Activated naive CD4-positive, alpha-beta T cell treated with Interleukin-2 at 50 U/mL for 16 hours (primary cell): ENCODE data around the gene ITPR1.

ENCODE experiments used
- DNase-seq: peaks from one replicate; pipeline ENCODE4 v3.0.0-alpha.2; 2020

ITPR1 gene

GRCh38 chr3:4839278-4839677, 346.1 kb downstream of the ITPR1 start:
- no peak for DNase-seq

DNA sequence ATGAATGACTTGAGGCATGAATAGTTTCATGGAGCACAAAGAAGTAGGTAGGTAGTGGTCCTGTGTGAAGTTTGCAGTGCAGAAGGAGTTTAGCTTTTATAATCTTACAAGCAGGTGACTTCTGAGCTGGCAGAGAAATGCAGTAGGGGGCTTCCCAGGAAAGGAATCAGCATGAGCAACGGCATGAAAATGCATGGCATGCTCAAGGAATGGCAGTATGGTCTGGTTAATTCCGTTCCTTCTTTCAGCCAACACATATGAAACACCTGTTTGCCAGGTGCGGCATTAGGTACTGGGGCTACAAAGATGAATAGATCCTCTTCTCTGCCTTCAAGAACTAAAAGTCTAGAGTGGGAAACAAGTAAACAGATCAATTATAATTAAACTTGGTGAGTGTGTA, 348.1 kb downstream of the ITPR1 start:
- DNase-seq, result no peak

- no peak for DNase-seq
These were observed 348.8 kb downstream of the ITPR1 start for GRCh38 chr3:4841776-4842440.

GRCh38 chr3:4843619-4844018, 350.5 kb downstream of the ITPR1 start:
- no peak for DNase-seq

GRCh38 chr3:4845882-4846281, 352.7 kb downstream of the ITPR1 start:
- no peak for DNase-seq

DNA sequence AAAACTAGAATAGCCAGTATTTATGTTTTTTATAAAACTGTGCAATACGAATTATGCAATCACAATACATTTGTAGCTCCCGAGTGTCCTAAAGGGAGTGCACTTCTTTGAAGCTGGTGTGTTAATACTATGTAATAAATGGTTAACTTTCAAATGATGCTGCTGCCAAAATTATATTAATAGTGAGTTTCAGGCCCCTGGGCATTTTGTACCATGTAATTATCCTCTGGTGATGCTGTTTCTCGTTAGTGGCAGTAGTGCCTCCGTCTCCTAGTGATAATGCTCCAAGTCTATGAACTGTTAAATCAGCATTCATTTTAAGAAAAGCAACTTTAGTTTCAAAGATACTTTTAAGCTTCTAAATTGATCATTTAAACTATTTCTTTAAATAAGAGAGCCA, 353.4 kb downstream of the ITPR1 start:
- no peak for DNase-seq

DNA sequence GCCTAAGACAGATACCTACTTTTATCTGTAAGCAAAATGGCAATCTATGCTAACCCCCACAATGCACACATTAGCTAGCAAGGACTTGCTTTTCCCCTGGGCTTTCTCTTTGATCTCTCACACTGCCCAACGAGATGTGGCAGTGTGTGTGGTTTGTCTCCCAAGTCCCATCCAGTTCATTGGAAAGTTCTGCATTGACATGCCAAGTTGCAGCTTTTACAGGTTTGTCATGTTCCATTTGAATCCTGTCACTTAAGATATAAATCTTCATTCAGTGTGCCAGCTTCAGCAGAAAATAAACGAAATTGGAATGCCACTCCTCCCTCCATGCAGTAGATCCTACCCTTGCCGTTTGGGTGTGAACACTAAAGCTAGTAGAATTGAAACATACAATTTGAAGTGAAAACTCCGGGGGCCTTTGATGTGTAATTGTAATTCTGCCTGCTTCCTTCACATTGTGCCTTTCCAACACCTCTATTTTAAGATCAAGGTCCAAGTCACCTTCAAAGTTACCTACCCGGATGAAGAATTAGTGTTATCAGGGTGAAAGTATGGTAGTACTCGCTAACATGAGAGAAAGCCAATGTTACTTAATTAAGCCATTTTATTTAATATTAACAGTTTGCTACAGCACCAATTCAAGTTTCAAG, 355.2 kb downstream of the ITPR1 start:
- DNase-seq, result no peak

DNA sequence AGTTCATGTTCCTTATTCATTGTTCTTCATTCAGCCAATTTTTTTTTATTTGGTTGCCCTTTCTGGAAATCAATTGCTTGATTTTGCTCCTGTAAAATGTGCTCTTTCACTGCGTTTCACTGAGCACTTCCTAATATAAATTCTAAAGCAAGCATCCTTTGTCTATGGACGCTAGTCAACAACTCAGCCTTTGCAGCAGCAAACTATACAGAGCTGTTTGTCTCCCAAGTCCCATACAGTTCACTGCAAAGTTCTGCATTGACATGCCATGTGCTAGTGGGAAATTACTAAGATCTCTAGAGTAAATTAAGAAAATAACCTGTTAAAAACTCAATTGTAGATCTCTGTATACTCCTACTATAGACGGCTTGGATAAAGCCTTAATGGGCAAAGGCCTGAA, 356.0 kb downstream of the ITPR1 start:
- DNase-seq, result no peak

DNA sequence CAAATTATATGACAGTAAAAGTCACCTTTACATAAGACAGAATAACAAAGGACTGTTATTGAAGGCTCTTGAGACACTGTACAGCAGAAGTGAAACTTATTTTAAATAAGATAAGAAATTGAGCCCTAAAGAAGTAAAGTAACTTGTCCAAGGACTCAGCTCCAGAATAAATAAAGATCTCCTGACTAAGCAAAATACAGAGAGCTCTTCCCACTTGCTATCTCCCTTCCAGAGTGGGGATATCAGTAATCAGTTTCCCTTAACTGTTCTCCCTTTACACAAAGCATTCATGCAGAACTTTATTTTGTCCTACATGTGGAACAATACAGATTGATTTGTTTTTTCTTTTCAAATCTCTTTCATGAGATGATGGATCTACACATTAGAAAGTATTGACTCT, 356.6 kb downstream of the ITPR1 start:
- DNase-seq, result no peak

GRCh38 chr3:4850211-4850927, 357.2 kb downstream of the ITPR1 start:
- DNase-seq, result peak; percentile 64

- DNase-seq, result peak; percentile 28
These were observed 357.7 kb downstream of the ITPR1 start for GRCh38 chr3:4850928-4851265.

GRCh38 chr3:4852780-4853748, 359.9 kb downstream of the ITPR1 start:
- no peak for DNase-seq

GRCh38 chr3:4853749-4854140, 360.6 kb downstream of the ITPR1 start:
- no peak for DNase-seq

DNA sequence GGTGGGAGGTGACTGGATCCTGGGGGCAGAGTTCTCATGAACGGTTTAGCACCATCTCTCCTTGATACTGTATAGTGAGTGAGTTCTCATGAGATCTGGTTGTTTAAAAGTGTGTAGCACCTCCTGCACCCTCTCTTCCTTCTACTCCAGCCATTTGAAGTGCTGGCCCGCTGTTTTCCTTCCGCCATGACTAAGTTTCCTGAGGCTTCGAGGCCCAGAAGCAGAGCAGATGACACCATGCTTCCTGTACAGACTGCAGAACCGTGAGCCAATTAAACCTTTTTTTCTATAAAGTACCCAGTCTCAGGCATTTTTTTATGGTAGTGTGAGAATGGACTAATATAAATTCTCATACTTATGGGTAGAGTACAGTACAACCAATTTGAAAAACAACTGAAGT, 362.5 kb downstream of the ITPR1 start:
- no peak for DNase-seq

DNA sequence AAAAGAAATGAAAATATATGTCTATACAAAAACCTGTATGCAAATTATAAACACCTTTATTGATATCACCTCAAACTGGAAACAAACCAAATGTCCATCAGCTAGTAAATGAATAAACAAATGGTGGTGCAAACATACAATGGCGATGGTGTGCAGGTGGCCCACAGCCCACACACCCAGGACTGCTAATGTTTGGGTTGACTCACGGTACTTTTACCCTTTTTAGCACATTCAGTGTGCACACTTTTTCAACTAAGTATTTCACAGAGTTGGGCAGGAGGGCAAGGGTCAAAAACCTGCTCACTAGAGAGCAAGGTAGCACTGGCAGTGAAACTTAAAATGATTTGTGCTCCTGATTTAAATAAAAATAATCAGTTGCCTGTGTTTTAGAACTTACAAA, 363.0 kb downstream of the ITPR1 start:
- no peak for DNase-seq

DNA sequence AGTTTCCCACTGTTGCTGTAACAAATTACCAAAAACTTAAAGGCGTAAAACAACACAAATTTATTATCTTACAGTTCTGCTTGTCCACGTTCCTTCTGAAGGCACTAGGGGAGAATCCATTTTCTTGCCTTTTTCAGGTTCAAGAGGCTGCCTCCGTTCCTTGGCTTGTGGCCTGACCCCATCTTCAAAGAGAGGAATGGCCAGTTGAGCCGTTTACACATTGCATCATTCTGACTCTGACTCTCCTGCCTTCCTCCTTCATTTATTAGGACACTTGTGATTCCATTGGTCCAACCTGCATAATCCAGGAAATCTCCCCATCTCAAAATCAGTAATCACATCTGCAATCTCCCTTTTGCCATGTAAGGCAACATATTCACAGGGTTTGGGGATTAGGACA, 363.4 kb downstream of the ITPR1 start:
- DNase-seq, result no peak

- DNase-seq, result no peak
These were observed 363.8 kb downstream of the ITPR1 start for GRCh38 chr3:4856986-4857385.

DNA sequence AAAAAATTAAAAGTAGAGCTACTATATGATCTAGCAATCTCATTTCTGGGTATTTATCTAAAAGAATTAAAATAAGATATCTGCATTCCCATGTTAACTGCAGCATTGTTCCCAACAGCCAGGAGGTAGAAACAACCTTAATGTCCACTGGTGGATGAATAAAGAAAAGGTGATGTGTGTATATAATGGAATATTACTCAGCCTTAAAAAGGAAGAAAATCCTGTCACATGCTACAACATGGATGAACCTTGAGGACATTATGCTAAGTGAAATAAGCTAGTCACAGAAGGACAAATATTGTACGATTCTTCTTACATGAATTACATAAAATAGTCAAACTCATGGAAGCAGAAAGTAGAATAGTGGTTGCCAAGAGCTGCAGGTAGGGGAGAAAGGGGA, 366.6 kb downstream of the ITPR1 start:
- DNase-seq, result no peak

DNA sequence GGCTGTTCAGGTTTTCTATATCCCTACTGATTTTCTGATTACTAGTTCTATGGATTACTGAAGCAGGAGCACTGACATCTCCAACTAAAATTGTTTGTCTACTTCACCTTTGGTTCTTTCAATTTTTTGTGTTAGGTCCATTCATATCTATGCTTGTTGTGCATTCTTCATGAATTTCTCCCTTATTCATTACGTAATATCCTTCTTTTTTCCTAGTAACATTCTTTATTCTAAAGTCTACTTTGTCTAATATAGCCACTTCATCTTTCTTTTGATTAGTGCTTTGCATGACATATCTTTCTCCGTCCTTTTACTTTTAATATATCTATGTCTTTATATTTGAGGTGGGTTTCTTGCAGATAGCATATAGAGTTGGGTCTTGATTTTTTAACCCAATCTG, 369.8 kb downstream of the ITPR1 start:
- no peak for DNase-seq

DNA sequence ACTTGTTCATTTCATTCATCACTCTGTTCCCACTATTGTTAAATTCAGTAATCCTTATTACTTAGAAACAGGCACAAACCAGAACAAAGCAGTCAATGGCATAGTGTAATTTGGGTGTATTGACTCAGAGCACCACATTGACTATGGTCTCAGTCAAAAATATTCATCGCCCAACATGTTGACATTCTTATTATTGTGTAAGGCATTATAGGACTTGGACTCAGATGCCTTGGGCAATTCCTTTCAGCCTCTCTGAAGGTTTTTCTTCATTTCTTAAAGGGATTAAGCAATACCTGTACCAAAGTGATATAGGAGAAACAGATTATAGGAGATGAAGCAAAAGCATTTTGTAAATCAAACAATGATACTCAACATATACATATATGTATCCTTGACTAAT, 371.4 kb downstream of the ITPR1 start:
- no peak for DNase-seq

DNA sequence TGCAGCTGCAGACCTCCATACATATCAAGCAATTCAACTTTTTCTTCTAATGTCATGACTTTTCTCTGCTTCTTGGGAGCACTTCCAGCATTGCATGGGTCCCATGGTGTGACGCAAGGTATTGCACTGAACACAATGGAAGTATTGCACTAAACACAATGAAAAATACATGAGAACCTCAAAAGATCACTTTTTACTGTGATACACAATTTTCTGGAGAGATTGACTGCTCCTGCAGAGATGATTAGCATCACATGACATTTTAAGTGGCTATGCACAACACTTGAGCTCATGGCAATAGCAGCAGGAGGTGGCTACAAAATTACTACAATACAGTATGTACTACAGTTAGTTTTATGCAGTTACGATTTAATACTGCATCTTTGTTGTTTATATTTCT, 372.6 kb downstream of the ITPR1 start:
- DNase-seq, result no peak

DNA sequence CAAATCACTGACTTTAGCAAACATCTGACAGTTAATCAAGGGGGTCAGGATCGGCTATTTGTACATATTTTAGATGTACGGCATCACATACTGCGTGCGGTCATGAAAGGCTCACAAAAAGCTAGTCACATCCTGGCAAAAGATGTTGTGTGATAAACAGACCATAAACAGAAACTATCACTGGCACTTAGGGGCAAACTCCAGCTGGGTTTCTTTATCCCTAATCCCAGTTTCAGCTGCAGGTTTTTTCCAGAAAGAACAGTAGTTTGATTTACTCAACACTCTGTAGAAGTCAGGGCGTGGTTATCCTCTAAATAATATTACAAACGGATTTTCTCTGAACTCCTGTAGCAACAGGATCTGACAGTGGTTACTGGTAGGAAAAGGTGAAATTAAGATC, 373.7 kb downstream of the ITPR1 start:
- DNase-seq, result no peak

GRCh38 chr3:4877173-4877787, 384.1 kb downstream of the ITPR1 start:
- DNase-seq, result no peak
